ENCODE data around the gene ZNF284.

Gene ZNF284

DNA sequence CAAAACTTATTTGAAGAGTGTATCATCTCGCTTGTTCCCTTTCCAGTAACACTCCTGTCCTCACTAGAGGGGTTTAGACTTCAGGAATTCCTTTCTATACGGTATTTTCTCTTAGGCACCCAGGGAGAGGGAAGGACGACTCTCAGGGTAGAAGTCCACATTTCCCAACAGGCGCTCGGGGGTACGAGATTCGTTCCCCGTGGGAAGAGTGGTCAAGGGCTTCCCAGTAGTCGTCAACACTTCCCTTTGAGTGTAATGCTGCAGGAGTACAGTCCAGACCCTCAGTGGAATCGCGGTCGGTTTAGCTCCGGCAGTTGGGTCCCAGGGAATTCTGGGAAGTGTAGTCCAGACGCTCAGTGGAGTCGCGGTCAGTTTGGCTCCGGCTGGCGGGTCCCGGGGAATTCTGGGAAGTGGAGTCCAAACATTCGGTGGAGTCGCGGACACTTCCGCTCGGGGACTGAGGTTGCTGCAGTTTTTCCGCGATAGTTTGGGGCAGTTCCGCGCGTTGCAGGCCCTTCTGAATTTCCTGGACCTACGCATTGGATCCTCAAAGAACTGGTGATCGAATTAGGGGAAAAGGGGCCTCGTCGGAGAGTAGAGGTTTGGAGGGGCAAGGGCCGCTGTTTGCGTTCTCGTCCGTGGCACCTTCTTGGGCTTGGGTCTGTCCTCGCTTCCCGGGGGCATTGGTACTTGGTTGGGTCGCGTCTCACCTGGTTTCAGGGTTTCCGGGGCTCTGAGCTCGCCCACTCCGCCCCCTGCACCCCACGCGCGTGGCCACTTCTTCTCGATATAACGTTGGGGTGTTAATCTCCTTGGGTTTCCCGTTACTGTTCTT, 22.2 kb downstream of the ZNF284 start, which contains the start of gene ZNF224:
Gene ZNF224, plus strand, starts transcription at position 431 of the 835 bp plus-strand sequence. CDS start 3,513 bp downstream, outside the sequence.
- H3K27me3 ChIP-seq (ENCODE audit: insufficient read depth, low read depth, severe bottlenecking): no peaks in the 10 kb centered on the region
- H3K36me3 ChIP-seq: peaks cover 14% of the 10 kb centered on the region
- H3K9me3 ChIP-seq (ENCODE audit: severe bottlenecking): no peaks in the 10 kb centered on the region
- no peak for TF ChIP-seq CTCF (IDR thresholded peaks at IDR 0.05; ENCODE audit: low read depth, low read length)
- H3K27ac ChIP-seq: peak within 1 kb of the TSS; percentile 47
- H3K4me3 ChIP-seq (ENCODE audit: low read depth, low read length): peak within 1 kb of the TSS; percentile 96
- peak; percentile 92 for DNase-seq

DNA sequence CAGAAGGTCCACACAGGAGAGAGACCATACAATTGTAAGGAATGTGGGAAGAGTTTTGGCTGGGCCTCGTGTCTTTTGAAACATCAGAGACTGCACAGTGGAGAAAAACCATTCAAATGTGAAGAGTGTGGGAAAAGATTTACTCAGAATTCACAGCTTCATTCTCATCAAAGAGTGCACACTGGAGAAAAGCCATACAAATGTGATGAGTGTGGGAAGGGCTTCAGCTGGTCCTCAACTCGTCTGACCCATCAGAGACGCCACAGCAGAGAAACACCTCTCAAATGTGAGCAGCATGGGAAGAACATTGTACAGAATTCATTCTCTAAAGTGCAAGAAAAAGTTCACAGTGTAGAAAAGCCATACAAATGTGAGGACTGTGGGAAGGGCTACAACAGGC, 35.8 kb downstream of the ZNF284 start:
- DNase-seq: no peak
- no peak for TF ChIP-seq CTCF (IDR thresholded peaks at IDR 0.05; ENCODE audit: low read depth, low read length)
- no peak overlapping the region for H3K4me3 ChIP-seq (ENCODE audit: low read depth, low read length)
- H3K9me3 ChIP-seq (ENCODE audit: severe bottlenecking): no peaks in the 10 kb centered on the region
- H3K27me3 ChIP-seq (ENCODE audit: insufficient read depth, low read depth, severe bottlenecking): no peaks in the 10 kb centered on the region
- no peak overlapping the region for H3K27ac ChIP-seq
- peaks cover 25% of the 10 kb centered on the region for H3K36me3 ChIP-seq

DNA sequence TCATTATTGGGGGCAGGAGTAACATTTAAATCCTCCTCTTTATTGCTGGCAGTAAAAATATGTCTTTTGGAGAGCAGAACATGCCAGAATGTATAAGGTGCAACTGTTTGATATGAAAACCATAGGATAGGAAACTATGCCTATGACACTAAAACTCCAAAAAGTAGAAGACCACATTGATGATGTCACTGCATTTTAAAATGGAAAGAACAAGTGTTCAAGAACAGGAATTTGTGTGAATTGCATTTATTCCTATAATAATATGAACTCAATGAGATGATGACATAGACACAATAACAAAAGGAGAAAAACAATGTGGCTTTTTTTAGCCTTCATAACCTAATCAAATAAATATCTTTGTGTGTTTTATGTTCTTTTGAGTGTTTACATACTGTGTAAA, 37.5 kb downstream of the ZNF284 start:
- H3K9me3 ChIP-seq (ENCODE audit: severe bottlenecking): no peaks in the 10 kb centered on the region
- no peak overlapping the region for H3K4me3 ChIP-seq (ENCODE audit: low read depth, low read length)
- DNase-seq: no peak
- H3K27me3 ChIP-seq (ENCODE audit: insufficient read depth, low read depth, severe bottlenecking): no peaks in the 10 kb centered on the region
- no peak for TF ChIP-seq CTCF (IDR thresholded peaks at IDR 0.05; ENCODE audit: low read depth, low read length)
- H3K36me3 ChIP-seq: peaks cover 19% of the 10 kb centered on the region
- H3K27ac ChIP-seq: no peak overlapping the region

- no peak for TF ChIP-seq CTCF (IDR thresholded peaks at IDR 0.05; ENCODE audit: low read depth, low read length)
- no peaks in the 10 kb centered on the region for H3K27me3 ChIP-seq (ENCODE audit: insufficient read depth, low read depth, severe bottlenecking)
- H3K9me3 ChIP-seq (ENCODE audit: severe bottlenecking): no peaks in the 10 kb centered on the region
- peak overlapping the region; percentile 96 for H3K4me3 ChIP-seq (ENCODE audit: low read depth, low read length)
- peaks cover 18% of the 10 kb centered on the region for H3K36me3 ChIP-seq
- DNase-seq: peak; percentile 24
- no peak overlapping the region for H3K27ac ChIP-seq
These were observed 40.0 kb downstream of the ZNF284 start for GRCh38 chr19:44111910-44112463.

DNA sequence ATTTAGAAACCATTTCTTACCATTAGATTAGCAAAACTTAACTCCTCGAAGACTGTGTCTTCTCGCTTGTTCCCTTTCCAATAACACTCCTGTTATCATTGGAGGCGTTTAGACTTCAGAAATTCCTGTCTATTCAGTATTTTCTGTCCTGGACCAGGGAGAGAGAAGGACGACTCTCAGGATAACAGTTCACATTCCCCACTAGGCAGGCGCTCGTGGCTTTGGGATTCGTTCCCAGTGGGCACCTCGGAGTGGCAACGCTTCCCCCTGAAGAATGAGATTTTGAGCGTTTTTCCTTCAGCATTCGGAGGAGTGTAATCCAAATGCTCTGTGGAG, 40.8 kb downstream of the ZNF284 start:
- peaks cover 18% of the 10 kb centered on the region for H3K36me3 ChIP-seq

More for the DNA sequence above, 40.8 kb downstream of the ZNF284 start:
- H3K27ac ChIP-seq: peak overlapping the region; percentile 32; the same call in 1 of the 2 replicates
- no peaks in the 10 kb centered on the region for H3K27me3 ChIP-seq (ENCODE audit: insufficient read depth, low read depth, severe bottlenecking)
- H3K4me3 ChIP-seq (ENCODE audit: low read depth, low read length): peak overlapping the region; percentile 96
- DNase-seq: no peak
- H3K9me3 ChIP-seq (ENCODE audit: severe bottlenecking): no peaks in the 10 kb centered on the region
- TF ChIP-seq CTCF (IDR thresholded peaks at IDR 0.05; ENCODE audit: low read depth, low read length): no peak

Measured in WERI-Rb-1 (cell line).